Osteoblast (primary cell): Measurements from ENCODE around the gene PHF20. TPM values are rescaled to one million over a fixed set of nuclear protein-coding genes. Genes with fewer than 3 reads are reported as not detected.

Experiments
- DNase-seq: peaks from one replicate; pipeline ENCODE4 v3.0.0; 2011; ENCODE audit warnings: low spot score, mixed read lengths; ENCODE audit not compliant: insufficient read length; ENCODE audit errors: missing footprints
- H2AFZ ChIP-seq: 2 replicates; pipeline ENCODE4 v1.6.0; 2011; ENCODE audit warnings: mild to moderate bottlenecking, low read length
- H3K27ac ChIP-seq: 2 replicates; pipeline ENCODE4 v1.5.1; 2011; ENCODE audit warnings: mild to moderate bottlenecking, low read depth, low read length, moderate library complexity
- H3K27me3 ChIP-seq: 2 replicates; pipeline ENCODE4 v1.6.0; 2012; ENCODE audit warnings: mild to moderate bottlenecking, control low read depth, inconsistent platforms, low read length, moderate library complexity; ENCODE audit not compliant: insufficient read depth
- H3K36me3 ChIP-seq: 2 replicates; pipeline ENCODE4 v1.5.1; 2011; ENCODE audit warnings: mild to moderate bottlenecking, low read length, control low read depth, moderate library complexity; ENCODE audit not compliant: insufficient read depth
- H3K4me1 ChIP-seq: 2 replicates; pipeline ENCODE4 v1.5.1; 2011; ENCODE audit warnings: mild to moderate bottlenecking, low read length, control low read depth, moderate library complexity; ENCODE audit not compliant: insufficient read depth
- H3K4me2 ChIP-seq: 2 replicates; pipeline ENCODE4 v1.6.0; 2011; ENCODE audit warnings: mild to moderate bottlenecking, low read length; ENCODE audit not compliant: insufficient read depth
- H3K4me3 ChIP-seq: fragments of 200-600 bp; sonication (generic); 3 replicates; pipeline ENCODE4 v1.5.1; 2012; ENCODE audit warnings: mild to moderate bottlenecking, low read length, inconsistent platforms; ENCODE audit not compliant: insufficient read depth
- H3K79me2 ChIP-seq: 2 replicates; pipeline ENCODE4 v1.6.0; 2012; ENCODE audit warnings: mild to moderate bottlenecking, low read length, control low read depth, inconsistent platforms; ENCODE audit not compliant: insufficient read depth
- H3K9me3 ChIP-seq: 2 replicates; pipeline ENCODE4 v1.5.1; 2011; ENCODE audit warnings: low read depth, low read length, control low read depth
- H4K20me1 ChIP-seq: 2 replicates; pipeline ENCODE4 v1.6.0; 2012; ENCODE audit warnings: mild to moderate bottlenecking, low read length, control low read depth; ENCODE audit not compliant: insufficient read depth
- total RNA-seq: library from RNA; depleted of rRNA; stranded (reverse); fragments of >200 nt; gene quantifications from 2 replicates; pipeline ENCODE4 v1.2.3, GENCODE V29; 2012
- TF ChIP-seq, protein P1 (sequence below): IDR thresholded peaks from 2 replicates; pipeline ENCODE4 v1.5.1; 2011; ENCODE audit warnings: mild to moderate bottlenecking, low read depth, low read length, moderate library complexity; ENCODE audit errors: extremely low read depth

Gene PHF20
- total RNA-seq, 1 donor = 39.1 TPM

GRCh38 chr20:35788796-35789195 lies 17.0 kb downstream of the PHF20 start:
- no peaks in the 10 kb centered on the region for H4K20me1 ChIP-seq
- H3K27me3 ChIP-seq = no peaks in the 10 kb centered on the region
- no peak overlapping the region for H3K4me3 ChIP-seq
- H3K4me1 ChIP-seq = peaks cover 17% of the 10 kb centered on the region
- no peak overlapping the region for H2AFZ ChIP-seq
- H3K79me2 ChIP-seq = peaks cover 71% of the 10 kb centered on the region
- peaks cover 4% of the 10 kb centered on the region for H3K36me3 ChIP-seq
- DNase-seq = no peak
- H3K4me2 ChIP-seq = no peak overlapping the region
- TF ChIP-seq, protein P1, sequence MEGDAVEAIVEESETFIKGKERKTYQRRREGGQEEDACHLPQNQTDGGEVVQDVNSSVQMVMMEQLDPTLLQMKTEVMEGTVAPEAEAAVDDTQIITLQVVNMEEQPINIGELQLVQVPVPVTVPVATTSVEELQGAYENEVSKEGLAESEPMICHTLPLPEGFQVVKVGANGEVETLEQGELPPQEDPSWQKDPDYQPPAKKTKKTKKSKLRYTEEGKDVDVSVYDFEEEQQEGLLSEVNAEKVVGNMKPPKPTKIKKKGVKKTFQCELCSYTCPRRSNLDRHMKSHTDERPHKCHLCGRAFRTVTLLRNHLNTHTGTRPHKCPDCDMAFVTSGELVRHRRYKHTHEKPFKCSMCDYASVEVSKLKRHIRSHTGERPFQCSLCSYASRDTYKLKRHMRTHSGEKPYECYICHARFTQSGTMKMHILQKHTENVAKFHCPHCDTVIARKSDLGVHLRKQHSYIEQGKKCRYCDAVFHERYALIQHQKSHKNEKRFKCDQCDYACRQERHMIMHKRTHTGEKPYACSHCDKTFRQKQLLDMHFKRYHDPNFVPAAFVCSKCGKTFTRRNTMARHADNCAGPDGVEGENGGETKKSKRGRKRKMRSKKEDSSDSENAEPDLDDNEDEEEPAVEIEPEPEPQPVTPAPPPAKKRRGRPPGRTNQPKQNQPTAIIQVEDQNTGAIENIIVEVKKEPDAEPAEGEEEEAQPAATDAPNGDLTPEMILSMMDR = no peak
- H3K27ac ChIP-seq = no peak overlapping the region
- H3K9me3 ChIP-seq = no peaks in the 10 kb centered on the region

GRCh38 chr20:35791097-35791496 lies 19.3 kb downstream of the PHF20 start:
- H3K4me3 ChIP-seq = no peak overlapping the region
- peak; percentile 46 for DNase-seq
- no peaks in the 10 kb centered on the region for H3K27me3 ChIP-seq
- H3K36me3 ChIP-seq = no peaks in the 10 kb centered on the region
- TF ChIP-seq, protein P1 = no peak
- H4K20me1 ChIP-seq = no peaks in the 10 kb centered on the region
- H3K9me3 ChIP-seq = no peaks in the 10 kb centered on the region
- peak overlapping the region; percentile 60 for H3K27ac ChIP-seq
- H2AFZ ChIP-seq = no peak overlapping the region
- peaks cover 17% of the 10 kb centered on the region for H3K4me1 ChIP-seq
- no peak overlapping the region for H3K4me2 ChIP-seq
- H3K79me2 ChIP-seq = peaks cover 72% of the 10 kb centered on the region

DNA sequence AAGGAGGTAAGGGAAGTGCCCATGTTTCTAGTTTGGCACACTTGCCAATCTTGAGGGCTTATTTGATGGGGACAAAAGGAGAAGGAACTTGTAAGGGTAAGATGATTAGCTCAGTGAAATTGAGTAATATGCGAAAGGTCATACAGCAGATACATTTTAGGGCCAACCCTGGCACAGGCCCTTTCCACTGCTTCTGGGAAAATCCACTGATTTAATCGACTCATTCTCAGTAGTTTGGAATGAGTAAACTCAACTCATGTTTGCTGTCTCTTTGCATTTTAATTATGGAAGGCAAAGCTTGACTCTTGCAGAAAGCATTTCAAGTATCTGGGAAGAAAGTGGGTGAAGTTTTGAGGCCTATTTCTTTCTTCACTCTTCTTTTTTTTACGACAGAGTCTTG lies 20.0 kb downstream of the PHF20 start:
- Histone ChIP-seq H3K27me3 (no peaks in the 10 kb centered on the region), H4K20me1 (no peaks in the 10 kb centered on the region), H3K4me2 (peak overlapping the region; percentile 58), H3K36me3 (no peaks in the 10 kb centered on the region), H3K4me3 (no peak overlapping the region), H3K79me2 (peaks cover 72% of the 10 kb centered on the region), H3K4me1 (peaks cover 17% of the 10 kb centered on the region), H2AFZ (no peak overlapping the region), H3K9me3 (no peaks in the 10 kb centered on the region), H3K27ac (peak overlapping the region; percentile 94)
- DNase-seq = peak; percentile 89
- TF ChIP-seq, protein P1 = no peak

DNA sequence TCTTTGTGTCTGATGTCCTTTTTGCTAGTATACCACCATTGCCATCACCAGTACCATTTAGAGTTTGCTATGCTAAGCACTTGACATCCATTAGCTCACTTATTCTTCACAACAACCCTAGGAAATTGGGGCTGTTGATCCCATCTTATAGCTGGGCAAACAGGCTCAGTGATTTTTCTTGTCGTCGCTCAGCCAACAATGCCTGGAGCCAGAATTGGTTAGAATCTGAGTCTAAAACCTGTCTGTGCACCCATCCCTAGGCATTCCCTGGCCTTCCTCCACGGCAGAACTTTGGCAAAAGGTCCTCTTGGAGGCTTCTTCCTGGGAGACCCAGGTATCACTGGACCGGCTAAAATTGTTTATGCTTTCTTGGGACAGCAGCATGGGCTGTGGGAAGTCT lies 20.9 kb downstream of the PHF20 start:
- Histone ChIP-seq H3K27ac (peak overlapping the region; percentile 94), H3K4me3 (no peak overlapping the region), H3K9me3 (no peaks in the 10 kb centered on the region), H3K4me2 (no peak overlapping the region), H3K27me3 (no peaks in the 10 kb centered on the region), H3K4me1 (peaks cover 17% of the 10 kb centered on the region), H3K36me3 (no peaks in the 10 kb centered on the region), H3K79me2 (peaks cover 76% of the 10 kb centered on the region), H4K20me1 (no peaks in the 10 kb centered on the region), H2AFZ (no peak overlapping the region)
- DNase-seq = no peak
- TF ChIP-seq, protein P1 = no peak
